Esophagus muscularis mucosa (tissue), 4 donors: ENCODE measurements around the gene SNAPC1. TPM values are rescaled to one million over a fixed set of nuclear protein-coding genes. Genes with fewer than 3 reads are reported as not detected.

Experiments used
- DNase-seq: peaks from one replicate; pipeline ENCODE4 v3.0.0-alpha.2; 2017; ENCODE audit errors: extremely low spot score
- H3K27ac ChIP-seq, 4 donors: fragments of 200-600 bp; sonication (generic); replicated peaks in 1 of 4; 1 replicate in 3 of 4; 2 replicates in 1 of 4; pipeline ENCODE4 v1.5.1; 2016 to 2019; ENCODE audit warnings: mild to moderate bottlenecking in 1 of 4
- H3K27me3 ChIP-seq, 4 donors: fragments of 200-600 bp; sonication (generic); one replicate each; pipeline versions ENCODE4 v1.5.1 to v1.6.0; 2016 to 2019
- H3K36me3 ChIP-seq, 4 donors: fragments of 200-600 bp; sonication (generic); one replicate each; pipeline ENCODE4 v1.5.1; 2016 to 2019
- H3K4me1 ChIP-seq, 4 donors: fragments of 200-600 bp; sonication (generic); one replicate each; pipeline ENCODE4 v1.5.1; 2016 to 2019
- H3K4me3 ChIP-seq, 4 donors: fragments of 200-600 bp; sonication (generic); 1 replicate in 2 of 4; 2 replicates in 2 of 4; pipeline ENCODE4 v1.5.1; 2016 to 2019; ENCODE audit warnings: mild to moderate bottlenecking in 4 of 4, moderate library complexity in 1 of 4
- H3K9me3 ChIP-seq, 4 donors: fragments of 200-600 bp; sonication (generic); 1 replicate in 3 of 4; 2 replicates in 1 of 4; pipeline ENCODE4 v1.5.1; 2016 to 2019
- CTCF ChIP-seq, 3 experiments: fragments of 200-600 bp in 2 of 3; fragments of 450-650 bp in 1 of 3; sonication (generic) in 2 of 3; IDR thresholded peaks; one replicate each; pipeline ENCODE4 v1.5.1; 2017 to 2019; ENCODE audit warnings: antibody characterized with exemption in 3 of 3, mild to moderate bottlenecking in 2 of 3, moderate library complexity in 1 of 3
- EP300 ChIP-seq: sonication (generic); formaldehyde crosslinking; IDR thresholded peaks from one replicate; pipeline ENCODE4 v1.6.1; 2017; ENCODE audit warnings: antibody characterized with exemption
- POLR2A ChIP-seq: fragments of 450-650 bp; IDR thresholded peaks from one replicate; pipeline ENCODE4 v1.6.1; 2017; ENCODE audit warnings: antibody characterized with exemption, moderate library complexity, mild to moderate bottlenecking, low read depth
- POLR2AphosphoS5 ChIP-seq, 2 donors: sonication (generic); formaldehyde crosslinking; IDR thresholded peaks; one replicate each; pipeline ENCODE4 v1.6.1; 2017; ENCODE audit warnings: antibody characterized with exemption in 2 of 2
- WGBS: methylation state at CpG from one replicate; pipeline ENCODE4 v1.1.5; 2018; 5-methylcytosine and 5-hydroxymethylcytosine counted together
- intact Hi-C: fragments of 100-400 bp; cut with DNase I; formaldehyde crosslinking; loops from one replicate; pipeline ENCODE4 v1.15.1; 2023
- total RNA-seq, 4 donors: library from RNA; depleted of rRNA; stranded (reverse); fragments of >200 nt; gene quantifications; one replicate each; pipeline versions ENCODE4 v1.1.0 to v1.2.1, GENCODE V29; 2016

Gene SNAPC1
- total RNA-seq, 4 donors from 2014 or later = 4.7 to 8.0 (median 6.6) TPM

- 80% methylated on average over 3 of the region's 3 CpGs for WGBS
- peaks cover 12 to 58% (median 26%) of the 10 kb centered on the region in 4 donors for H3K36me3 ChIP-seq
- peaks cover 9 to 31% (median 29%) of the 10 kb centered on the region in 4 donors for H3K4me1 ChIP-seq
- no peak overlapping the region for H3K4me3 ChIP-seq
- H3K27me3 ChIP-seq = no peaks in the 10 kb centered on the region
- intact Hi-C loops = loop anchor here (10.0 kb wide), 1 partner anchor 67 kb away; no protein-coding TSS in a partner anchor
- no peak for TF ChIP-seq EP300
- TF ChIP-seq POLR2A = no peak
- no peak for TF ChIP-seq POLR2AphosphoS5 (IDR thresholded peaks at IDR 0.05)
- H3K27ac ChIP-seq = no peak overlapping the region
- DNase-seq = no peak
- no peaks in the 10 kb centered on the region for H3K9me3 ChIP-seq
Measured at GRCh38 chr14:61768240-61768639, 6.0 kb downstream of the SNAPC1 start.

DNA sequence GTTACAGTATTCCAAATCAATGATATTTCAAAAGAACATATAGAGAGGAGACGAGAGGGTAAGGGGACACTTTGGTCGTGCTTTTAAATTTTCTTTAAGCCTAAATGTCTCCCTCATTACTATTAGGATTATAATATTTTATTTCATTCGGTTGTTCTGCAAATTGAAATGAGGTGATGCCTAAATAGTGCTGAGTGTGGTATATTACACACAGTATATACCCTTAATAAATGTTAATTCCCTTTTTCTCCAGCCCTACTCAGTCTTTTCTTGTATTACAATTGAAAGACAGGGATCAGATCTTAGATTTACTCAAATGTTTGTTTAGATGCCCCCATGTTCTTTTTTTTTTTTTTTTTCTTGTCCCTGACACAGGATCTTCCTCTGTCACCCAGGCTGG is 7.7 kb downstream of the SNAPC1 start:
- no peak overlapping the region for H3K4me3 ChIP-seq
- H3K27ac ChIP-seq = no peak overlapping the region
- 93% methylated on average over 3 of the region's 3 CpGs for WGBS
- peaks cover 9 to 15% (median 14%) of the 10 kb centered on the region in 4 donors for H3K4me1 ChIP-seq
- no peaks in the 10 kb centered on the region for H3K27me3 ChIP-seq
- H3K36me3 ChIP-seq = peaks cover 24 to 74% (median 37%) of the 10 kb centered on the region in 4 donors
- intact Hi-C loops = loop anchor here (10.0 kb wide), 1 partner anchor 65 kb away; no protein-coding TSS in a partner anchor
- no peak for DNase-seq
- TF ChIP-seq EP300 (no peak), POLR2A (no peak), CTCF (IDR thresholded peaks at IDR 0.05) (no peak), POLR2AphosphoS5 (IDR thresholded peaks at IDR 0.05) (no peak)
- no peaks in the 10 kb centered on the region for H3K9me3 ChIP-seq

DNA sequence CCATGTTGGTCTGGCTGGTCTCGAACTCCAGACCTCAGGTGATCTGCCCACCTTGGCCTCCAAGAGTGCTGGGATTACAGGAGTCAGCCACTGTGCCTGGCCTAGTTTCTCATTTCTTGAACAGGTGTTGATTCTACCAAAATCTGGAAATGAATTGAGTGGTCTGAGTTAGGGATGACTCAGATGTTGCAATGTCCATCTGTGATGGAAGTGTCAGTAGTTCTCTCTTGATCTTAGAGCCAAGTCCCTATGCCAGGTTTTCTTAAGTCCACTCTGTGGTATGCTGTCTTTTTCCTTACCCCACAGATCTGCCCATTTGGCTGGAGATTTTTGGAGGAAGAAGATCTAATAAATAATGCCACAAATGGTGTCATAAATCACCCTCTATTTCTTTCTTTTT is 12.6 kb downstream of the SNAPC1 start:
- Histone ChIP-seq H3K4me1 (no peaks in the 10 kb centered on the region), H3K36me3 (peaks cover 38 to 89% (median 59%) of the 10 kb centered on the region in 4 donors), H3K9me3 (no peaks in the 10 kb centered on the region), H3K27ac (no peak overlapping the region), H3K4me3 (no peak overlapping the region), H3K27me3 (no peaks in the 10 kb centered on the region)
- TF ChIP-seq POLR2AphosphoS5 (IDR thresholded peaks at IDR 0.05) = no peak
- 93% methylated on average over 1 of the region's 1 CpG for WGBS
- DNase-seq = no peak
- intact Hi-C loops = no loop called here

DNA sequence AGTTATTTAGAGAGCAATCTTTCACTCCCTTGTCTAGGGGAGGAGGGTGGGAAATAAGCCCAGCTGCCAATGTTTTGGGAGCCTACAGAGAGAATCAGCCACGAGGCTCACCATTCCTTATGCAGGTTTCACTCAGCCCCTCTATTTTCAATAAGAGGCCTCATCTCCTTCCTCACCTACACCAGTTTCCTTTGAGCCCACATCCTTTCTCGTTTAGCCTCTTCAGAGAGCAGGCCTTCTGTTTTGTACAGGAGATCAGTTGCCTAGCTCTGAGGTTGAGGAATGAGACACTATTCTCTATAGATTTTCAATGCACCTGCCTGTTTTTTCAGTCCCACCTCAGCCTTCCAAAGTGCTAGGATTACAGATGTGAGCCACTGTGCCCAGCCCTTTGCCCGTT is 17.9 kb downstream of the SNAPC1 start:
- H3K4me3 ChIP-seq = no peak overlapping the region
- intact Hi-C loops = no loop called here
- TF ChIP-seq CTCF (IDR thresholded peaks at IDR 0.05) (no peak), POLR2AphosphoS5 (IDR thresholded peaks at IDR 0.05) (no peak)
- H3K9me3 ChIP-seq = no peaks in the 10 kb centered on the region
- H3K27ac ChIP-seq = no peak overlapping the region
- no peaks in the 10 kb centered on the region for H3K4me1 ChIP-seq
- WGBS = 80% methylated on average over 3 of the region's 3 CpGs
- peaks cover 32 to 89% (median 65%) of the 10 kb centered on the region in 4 donors for H3K36me3 ChIP-seq
- no peaks in the 10 kb centered on the region for H3K27me3 ChIP-seq
- DNase-seq = no peak

- Histone ChIP-seq H3K27me3 (no peaks in the 10 kb centered on the region), H3K27ac (no peak overlapping the region), H3K36me3 (peaks cover 7 to 36% (median 23%) of the 10 kb centered on the region in 4 donors), H3K9me3 (no peaks in the 10 kb centered on the region), H3K4me3 (no peak overlapping the region), H3K4me1 (no peaks in the 10 kb centered on the region)
- intact Hi-C loops = no loop called here
- no peak for DNase-seq
- WGBS = 98% methylated on average over 5 of the region's 5 CpGs
- TF ChIP-seq POLR2AphosphoS5 (IDR thresholded peaks at IDR 0.05) = no peak
- no peak for TF ChIP-seq CTCF (IDR thresholded peaks at IDR 0.05)
- no peak for TF ChIP-seq POLR2A
- TF ChIP-seq EP300 = no peak
Measured at GRCh38 chr14:61797309-61797708, 35.1 kb downstream of the SNAPC1 start.

GRCh38 chr14:61802010-61802568 is 39.9 kb downstream of the SNAPC1 start:
- Histone ChIP-seq H3K4me1 (no peaks in the 10 kb centered on the region), H3K27me3 (no peaks in the 10 kb centered on the region), H3K9me3 (no peaks in the 10 kb centered on the region), H3K27ac (no peak overlapping the region), H3K36me3 (peaks cover 0 to 8% (median 0%) of the 10 kb centered on the region in 4 donors), H3K4me3 (no peak overlapping the region)
- TF ChIP-seq CTCF (IDR thresholded peaks at IDR 0.05) (no peak), POLR2AphosphoS5 (IDR thresholded peaks at IDR 0.05) (no peak)
- intact Hi-C loops = no loop called here
- DNase-seq = no peak
- 100% methylated on average over 2 of the region's 2 CpGs for WGBS
